ENCODE data around the gene THAP10. TPM values are rescaled to one million over a fixed set of nuclear protein-coding genes. Genes with fewer than 3 reads are reported as not detected.
A peak's percentile ranks its signal among the peaks of the same experiment; 100 is the strongest.
"Not testable (repeated sequence)": the region's sequence is repeated elsewhere in the genome, so short reads cannot be mapped to it uniquely, and the experiment has no call there.

Gene THAP10
- total RNA-seq, 1 experiment from 2014 or later = 13.7 TPM

- Mint-ChIP-seq H3K4me1 (ENCODE audit: low read depth, unreplicated experiment) (peaks cover 20% of the 10 kb centered on the region), H3K36me3 (ENCODE audit: insufficient read depth, unreplicated experiment) (no peaks in the 10 kb centered on the region), H3K27ac (ENCODE audit: unreplicated experiment) (peak overlapping the region; percentile 21)
These were observed 28.6 kb downstream of the THAP10 start for GRCh38 chr15:70863450-70864218.

GRCh38 chr15:70859998-70860397, 32.2 kb downstream of the THAP10 start:
- no peak overlapping the region for H3K27ac Mint-ChIP-seq (ENCODE audit: unreplicated experiment)
- no peaks in the 10 kb centered on the region for H3K27me3 Mint-ChIP-seq (ENCODE audit: unreplicated experiment)
- H3K4me1 Mint-ChIP-seq (ENCODE audit: low read depth, unreplicated experiment) = peaks cover 38% of the 10 kb centered on the region
- no peak for DNase-seq
- peaks cover 4% of the 10 kb centered on the region for H3K9me3 Mint-ChIP-seq (ENCODE audit: low read depth, unreplicated experiment)
- no peak for TF ChIP-seq CTCF (IDR thresholded peaks at IDR 0.05; ENCODE audit: unreplicated experiment)
- H3K4me3 Mint-ChIP-seq (ENCODE audit: low read depth, unreplicated experiment) = no peak overlapping the region
- CTCF ChIA-PET = no interaction called here
- no TSS peak for BruUV-seq (replicated peaks)
- peaks cover 9% of the 10 kb centered on the region for H3K36me3 Mint-ChIP-seq (ENCODE audit: insufficient read depth, unreplicated experiment)
- intact Hi-C loops (cut with micrococcal nuclease; ENCODE audit: unreplicated experiment) = no loop called here

More at GRCh38 chr15:70863450-70864218, 28.6 kb downstream of the THAP10 start:
- CTCF ChIA-PET = interaction anchor here (1.2 to 1.6 kb wide), 6 partner anchors 10 to 39 kb away, joined by 3 to 8 read pairs (median 6); partner anchors contain the start of genes LARP6 and LRRC49
- no peaks in the 10 kb centered on the region for H3K27me3 Mint-ChIP-seq (ENCODE audit: unreplicated experiment)
- TF ChIP-seq CTCF (IDR thresholded peaks at IDR 0.05; ENCODE audit: unreplicated experiment) = no peak
- peak; percentile 53 for DNase-seq
- H3K9me3 Mint-ChIP-seq (ENCODE audit: low read depth, unreplicated experiment) = peaks cover 4% of the 10 kb centered on the region
- intact Hi-C loops (cut with micrococcal nuclease; ENCODE audit: unreplicated experiment) = no loop called here
- no peak overlapping the region for H3K4me3 Mint-ChIP-seq (ENCODE audit: low read depth, unreplicated experiment)
- no TSS peak for BruUV-seq (replicated peaks)

- H3K36me3 Mint-ChIP-seq (ENCODE audit: insufficient read depth, unreplicated experiment) = peaks cover 15% of the 10 kb centered on the region
- H3K4me3 Mint-ChIP-seq (ENCODE audit: low read depth, unreplicated experiment) = no peak overlapping the region
- DNase-seq = no peak
- peaks cover 4% of the 10 kb centered on the region for H3K9me3 Mint-ChIP-seq (ENCODE audit: low read depth, unreplicated experiment)
- no TSS peak for BruUV-seq (replicated peaks)
- H3K27ac Mint-ChIP-seq (ENCODE audit: unreplicated experiment) = no peak overlapping the region
- intact Hi-C loops (cut with micrococcal nuclease; ENCODE audit: unreplicated experiment) = no loop called here
- peaks cover 41% of the 10 kb centered on the region for H3K4me1 Mint-ChIP-seq (ENCODE audit: low read depth, unreplicated experiment)
- TF ChIP-seq CTCF (IDR thresholded peaks at IDR 0.05; ENCODE audit: unreplicated experiment) = no peak
- no peaks in the 10 kb centered on the region for H3K27me3 Mint-ChIP-seq (ENCODE audit: unreplicated experiment)
- CTCF ChIA-PET = no interaction called here
These were observed 32.8 kb downstream of the THAP10 start for GRCh38 chr15:70859322-70859908.

GRCh38 chr15:70858614-70859321, 33.5 kb downstream of the THAP10 start:
- DNase-seq; H3K9me3 Mint-ChIP-seq (ENCODE audit: low read depth, unreplicated experiment); intact Hi-C loops (cut with micrococcal nuclease; ENCODE audit: unreplicated experiment); H3K27ac Mint-ChIP-seq (ENCODE audit: unreplicated experiment); H3K4me3 Mint-ChIP-seq (ENCODE audit: low read depth, unreplicated experiment); CTCF ChIA-PET; H3K27me3 Mint-ChIP-seq (ENCODE audit: unreplicated experiment); BruUV-seq (replicated peaks): not testable (repeated sequence)
- H3K36me3 Mint-ChIP-seq (ENCODE audit: insufficient read depth, unreplicated experiment) = peaks cover 21% of the 10 kb centered on the region
- H3K4me1 Mint-ChIP-seq (ENCODE audit: low read depth, unreplicated experiment) = peaks cover 37% of the 10 kb centered on the region

Data from Calu3 (cell line).